Measurements from ENCODE around the gene MRPL39. TPM values are rescaled to one million over a fixed set of nuclear protein-coding genes. Genes with fewer than 3 reads are reported as not detected.

Gene MRPL39
- total and polyA plus RNA-seq, 2 donors (not counting 3 experiments of a cell fraction or from before 2014, with no cell fraction given) = 10.4 to 25.2 TPM

- Histone ChIP-seq H3K27ac (ENCODE audit: insufficient read depth, low read depth, low read length) (no peak overlapping the region), H3K27me3 (ENCODE audit: control insufficient read depth in 2 of 2, insufficient read depth in 2 of 2, low read length in 2 of 2) (peaks cover 0 to 2% of the 10 kb centered on the region in 2 experiments), H2AFZ (ENCODE audit: low read depth, low read length) (no peak overlapping the region), H3K4me2 (ENCODE audit: insufficient read depth, low read length) (no peak overlapping the region), H3K4me3 (replicated peaks in 1 of 3; ENCODE audit: insufficient read depth in 1 of 3, low read depth in 1 of 3, low read length in 3 of 3) (no peak overlapping the region), H3K9ac (replicated peaks; ENCODE audit: extremely low read depth, insufficient read depth, low read length) (no peak overlapping the region), H4K20me1 (replicated peaks; ENCODE audit: control insufficient read depth, extremely low read depth, insufficient read depth, low read length) (no peaks in the 10 kb centered on the region), H3K4me1 (ENCODE audit: control insufficient read depth, extremely low read depth, insufficient read depth, low read length) (no peaks in the 10 kb centered on the region), H3K9me3 (replicated peaks; ENCODE audit: control insufficient read depth, insufficient read depth, low read length) (no peaks in the 10 kb centered on the region), H3K79me2 (ENCODE audit: control insufficient read depth, insufficient read depth, low read length) (no peaks in the 10 kb centered on the region), H3K9me1 (replicated peaks; ENCODE audit: control insufficient read depth, extremely low read depth, insufficient read depth, low read length) (no peaks in the 10 kb centered on the region), H3K36me3 (ENCODE audit: control insufficient read depth in 2 of 2, extremely low read depth in 1 of 2, insufficient read depth in 2 of 2, low read length in 2 of 2) (no peaks in the 10 kb centered on the region)
- no peak for FAIRE-seq
- no peak for DNase-seq (ENCODE audit: low read depth, low spot score)
- intact Hi-C loops (cut with micrococcal nuclease) = no loop called here
- ChIA-PET CTCF (no interaction called here), POLR2A (no interaction called here)
- dilution Hi-C loops (cut with MboI; ENCODE audit: extremely low pct_ligation_motif_present, low sequenced_read_pairs) = no loop called here
- TF ChIP-seq JUN (IDR thresholded peaks at IDR 0.05; ENCODE audit: borderline replicate concordance, insufficient read depth, insufficient read length, low read depth) (no peak), MAX (IDR thresholded peaks at IDR 0.05; ENCODE audit: insufficient read depth, insufficient read length) (no peak), POLR2A (IDR thresholded peaks at IDR 0.05; ENCODE audit: low read depth, low read length) (no peak), MYC (IDR thresholded peaks at IDR 0.05; ENCODE audit: low read depth, low read length) (no peak), CTCF (IDR thresholded peaks at IDR 0.05; ENCODE audit: extremely low read depth in 1 of 2, insufficient read depth in 1 of 2, low read depth in 1 of 2, low read length in 2 of 2) (no peak), FOS (IDR thresholded peaks at IDR 0.05; ENCODE audit: borderline replicate concordance, insufficient read depth, low read length) (no peak), EZH2 (IDR thresholded peaks at IDR 0.05; ENCODE audit: borderline replicate concordance, low read depth, low read length, severe bottlenecking) (no peak), GATA2 (IDR thresholded peaks at IDR 0.05; ENCODE audit: insufficient read depth, insufficient read length, low read depth, low read length) (no peak), POLR2AphosphoS5 (IDR thresholded peaks at IDR 0.05; ENCODE audit: insufficient read depth, low read depth, low read length) (no peak)
- BruUV-seq (replicated peaks) = no TSS peak
These were observed 41.9 kb upstream of the MRPL39 start for GRCh38 chr21:25649146-25649545.

Data from endothelial cell of umbilical vein (primary cell).